OCI-LY3 (cell line): ENCODE results near the gene TENM4.
"Not testable (repeated sequence)": the region's sequence is repeated elsewhere in the genome, so short reads cannot be mapped to it uniquely, and the experiment has no call there.

Source experiments
- H2AFZ ChIP-seq: fragments of 200-600, 300-600 bp; shearing (Covaris generic); 2 replicates; pipeline ENCODE4 v1.6.0; 2014; ENCODE audit warnings: antibody characterized with exemption, low read depth, low read length
- H3K27ac ChIP-seq: fragments of 200-600, 300-600 bp; sonication (generic); 2 replicates; pipeline ENCODE4 v1.5.1; 2014; ENCODE audit warnings: mild to moderate bottlenecking, low read length, moderate library complexity, mixed read lengths
- H3K27me3 ChIP-seq: fragments of 200-600, 300-600 bp; sonication (generic); 2 replicates; pipeline ENCODE4 v1.6.1; 2014; ENCODE audit warnings: low read depth, low read length, mixed read lengths
- H3K36me3 ChIP-seq: fragments of 200-600, 300-600 bp; sonication (generic); replicated peaks from 2 replicates; pipeline ENCODE3; 2014; ENCODE audit warnings: low read depth, low read length, mixed read lengths
- H3K4me1 ChIP-seq: fragments of 300-600, 200-600 bp; sonication (generic); 2 replicates; pipeline ENCODE4 v1.6.1; 2014; ENCODE audit warnings: low read length, mixed read lengths
- H3K4me2 ChIP-seq: fragments of 200-600, 300-600 bp; sonication (generic); 2 replicates; pipeline ENCODE4 v1.6.1; 2014; ENCODE audit warnings: low read length, mixed read lengths
- H3K4me3 ChIP-seq: fragments of 300-600, 200-600 bp; sonication (generic); 2 replicates; pipeline ENCODE4 v1.5.1; 2014; ENCODE audit warnings: antibody characterized with exemption, mild to moderate bottlenecking, low read length, moderate library complexity
- H3K79me2 ChIP-seq: fragments of 300-600, 200-600 bp; shearing (Covaris generic); 2 replicates; pipeline ENCODE4 v1.6.1; 2014; ENCODE audit warnings: mild to moderate bottlenecking, low read length, mixed read lengths
- H3K9ac ChIP-seq: fragments of 300-600, 200-600 bp; shearing (Covaris generic); 2 replicates; pipeline ENCODE4 v1.6.0; 2014; ENCODE audit warnings: mild to moderate bottlenecking, low read length, moderate library complexity
- H3K9me3 ChIP-seq: fragments of 200-600, 300-600 bp; shearing (Covaris generic); 2 replicates; pipeline ENCODE4 v1.6.1; 2014; ENCODE audit warnings: low read length, mixed read lengths; ENCODE audit not compliant: insufficient read depth
- H4K20me1 ChIP-seq: fragments of 200-600, 300-600 bp; sonication (generic); 2 replicates; pipeline ENCODE4 v1.6.1; 2016; ENCODE audit warnings: low read length, mixed read lengths; ENCODE audit not compliant: insufficient read depth
- CTCF ChIP-seq: fragments of 200-600, 300-600 bp; sonication (generic); IDR thresholded peaks from 2 replicates; pipeline ENCODE4 v1.5.1; 2014; ENCODE audit warnings: antibody characterized with exemption, low read length, low read depth
- EZH2phosphoT487 ChIP-seq: fragments of 200-600 bp; shearing (Covaris generic); IDR thresholded peaks from 2 replicates; pipeline ENCODE4 v1.6.1; 2018; ENCODE audit warnings: antibody characterized with exemption, mixed run types, low read depth

TENM4 gene

GRCh38 chr11:78982473-78982872, 458.4 kb downstream of the TENM4 start:
- Histone ChIP-seq H3K4me1 (no peaks in the 10 kb centered on the region), H3K4me2 (no peak overlapping the region), H3K9me3 (no peaks in the 10 kb centered on the region), H3K27ac (no peak overlapping the region), H4K20me1 (no peaks in the 10 kb centered on the region; the same call in 1 of the 2 replicates), H3K79me2 (no peaks in the 10 kb centered on the region), H3K27me3 (no peaks in the 10 kb centered on the region), H3K9ac (no peak overlapping the region), H3K36me3 (no peaks in the 10 kb centered on the region), H3K4me3 (no peak overlapping the region), H2AFZ (no peak overlapping the region)
- TF ChIP-seq CTCF (no peak), EZH2phosphoT487 (no peak)

DNA sequence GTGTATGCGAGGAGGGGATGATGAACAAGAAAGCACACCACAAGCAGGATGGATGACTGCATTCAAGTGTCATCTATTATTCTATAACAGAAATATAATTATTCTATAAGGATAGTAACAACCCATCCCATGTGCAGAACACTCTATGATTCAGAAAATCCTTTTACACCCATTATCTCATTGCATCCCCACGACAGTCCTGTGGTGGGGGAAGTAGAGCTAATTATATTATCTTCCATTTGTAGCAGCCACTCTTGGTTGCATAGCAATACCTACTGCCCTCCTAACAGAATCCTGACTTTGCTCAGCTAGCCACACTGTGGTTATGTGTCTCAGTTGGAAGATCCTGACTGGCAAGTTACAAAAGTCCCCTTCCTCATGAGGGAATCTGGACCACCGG, 459.7 kb downstream of the TENM4 start:
- no peak overlapping the region for H3K4me3 ChIP-seq
- no peaks in the 10 kb centered on the region; the same call in 1 of the 2 replicates for H4K20me1 ChIP-seq

DNA sequence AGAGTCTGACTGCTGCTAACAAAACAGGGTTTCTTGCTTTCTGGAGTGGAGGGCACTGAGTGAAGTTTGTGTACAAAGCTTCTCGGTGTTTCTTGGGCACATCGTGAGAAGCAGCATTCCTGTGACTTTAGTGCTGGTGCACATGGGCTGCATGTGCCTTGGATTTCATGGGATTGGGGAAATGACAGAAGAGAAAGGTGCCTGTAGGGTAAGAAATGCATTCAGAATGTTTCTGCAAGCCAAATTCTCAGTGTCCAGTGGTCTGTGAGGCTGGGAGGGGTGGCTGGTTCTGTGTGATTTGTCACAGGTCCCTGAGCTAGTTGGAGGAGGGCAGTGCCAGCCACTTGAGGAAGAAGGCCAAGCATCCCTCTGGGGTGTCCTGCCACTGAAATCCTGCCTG, 462.0 kb downstream of the TENM4 start:
- H3K4me2 ChIP-seq = no peak overlapping the region
- no peak overlapping the region for H3K27ac ChIP-seq
- H2AFZ ChIP-seq = no peak overlapping the region
- no peak overlapping the region for H3K9ac ChIP-seq
- no peaks in the 10 kb centered on the region for H3K9me3 ChIP-seq
- no peak for TF ChIP-seq EZH2phosphoT487
- TF ChIP-seq CTCF = no peak
- H3K79me2 ChIP-seq = no peaks in the 10 kb centered on the region
- H3K36me3 ChIP-seq = no peaks in the 10 kb centered on the region
- no peaks in the 10 kb centered on the region; the same call in 1 of the 2 replicates for H4K20me1 ChIP-seq
- no peak overlapping the region for H3K4me3 ChIP-seq
- H3K27me3 ChIP-seq = no peaks in the 10 kb centered on the region
- no peaks in the 10 kb centered on the region for H3K4me1 ChIP-seq

More for the DNA sequence above, 459.7 kb downstream of the TENM4 start:
- H3K4me1 ChIP-seq = no peaks in the 10 kb centered on the region
- H3K36me3 ChIP-seq = no peaks in the 10 kb centered on the region
- no peak overlapping the region for H3K27ac ChIP-seq
- H3K79me2 ChIP-seq = no peaks in the 10 kb centered on the region
- no peaks in the 10 kb centered on the region for H3K9me3 ChIP-seq
- no peak overlapping the region for H3K9ac ChIP-seq
- no peak overlapping the region for H2AFZ ChIP-seq
- H3K27me3 ChIP-seq = no peaks in the 10 kb centered on the region
- H3K4me2 ChIP-seq = no peak overlapping the region
- TF ChIP-seq CTCF = no peak
- no peak for TF ChIP-seq EZH2phosphoT487

DNA sequence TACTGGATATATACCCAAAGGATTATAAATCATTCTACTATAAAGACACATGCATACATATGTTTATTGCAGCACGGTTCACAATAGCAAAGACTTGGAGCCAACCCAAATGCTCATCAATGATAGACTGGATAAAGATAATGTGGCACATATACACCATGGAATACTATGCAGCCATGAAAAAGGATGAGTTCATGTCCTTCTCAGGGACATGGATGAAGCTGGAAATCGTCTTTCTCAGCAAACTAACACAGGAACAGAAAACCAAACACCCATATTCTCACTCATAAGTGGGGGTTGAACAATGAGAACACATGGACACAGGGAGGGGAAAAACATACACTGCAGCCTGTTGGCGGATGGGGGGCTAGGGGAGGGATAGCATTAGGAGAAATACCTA, 463.0 kb downstream of the TENM4 start:
- not testable (repeated sequence) for H3K36me3 ChIP-seq, H3K79me2 ChIP-seq, H3K27me3 ChIP-seq, H3K4me2 ChIP-seq, H4K20me1 ChIP-seq, H3K9me3 ChIP-seq, H3K27ac ChIP-seq, H3K9ac ChIP-seq, H2AFZ ChIP-seq, H3K4me3 ChIP-seq, H3K4me1 ChIP-seq

DNA sequence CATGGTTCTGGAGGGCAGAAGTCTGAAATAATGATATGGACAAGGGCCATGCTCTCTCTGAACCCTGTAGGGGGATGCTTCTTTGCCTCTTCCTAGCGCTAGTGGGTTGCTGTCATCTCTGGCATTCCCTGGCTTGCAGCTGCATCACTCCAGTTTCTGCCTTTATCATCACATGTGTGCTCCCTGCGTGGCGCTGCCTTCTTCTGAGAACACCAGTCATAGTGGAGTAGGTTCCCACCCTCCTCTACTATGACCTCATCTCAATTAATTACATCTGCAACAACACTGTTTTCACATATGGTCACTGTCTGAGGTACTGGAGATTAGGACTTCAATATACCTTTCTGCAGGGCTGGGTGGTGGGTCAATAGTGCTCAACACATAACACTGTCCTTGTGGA, 463.8 kb downstream of the TENM4 start:
- H3K79me2 ChIP-seq = no peaks in the 10 kb centered on the region
- no peaks in the 10 kb centered on the region; the same call in 1 of the 2 replicates for H4K20me1 ChIP-seq
- no peaks in the 10 kb centered on the region for H3K36me3 ChIP-seq
- no peak overlapping the region for H2AFZ ChIP-seq
- no peaks in the 10 kb centered on the region for H3K9me3 ChIP-seq
- no peaks in the 10 kb centered on the region for H3K27me3 ChIP-seq
- no peak overlapping the region for H3K27ac ChIP-seq
- H3K4me3 ChIP-seq = no peak overlapping the region
- no peaks in the 10 kb centered on the region for H3K4me1 ChIP-seq
- H3K4me2 ChIP-seq = no peak overlapping the region
- H3K9ac ChIP-seq = no peak overlapping the region
- no peak for TF ChIP-seq EZH2phosphoT487
- no peak for TF ChIP-seq CTCF
